ENCODE data around the gene FBXO2. TPM values are rescaled to one million over a fixed set of nuclear protein-coding genes. Genes with fewer than 3 reads are reported as not detected.

FBXO2 gene
- total RNA-seq, 4 donors from 2014 or later: 1.7 to 7.4 (median 2.8) TPM

GRCh38 chr1:11700601-11701467 is 46.6 kb upstream of the FBXO2 start:
- Histone ChIP-seq H3K36me3 (no peaks in the 10 kb centered on the region), H3K9me3 (no peaks in the 10 kb centered on the region), H3K27me3 (no peaks in the 10 kb centered on the region), H3K4me3 (no peak overlapping the region), H3K4me1 (no peaks in the 10 kb centered on the region), H3K27ac (no peak overlapping the region)
- no peak for TF ChIP-seq POLR2A (IDR thresholded peaks at IDR 0.05)
- no peak for TF ChIP-seq CTCF (IDR thresholded peaks at IDR 0.05)
- no peak for DNase-seq

GRCh38 chr1:11697893-11698210 is 43.6 kb upstream of the FBXO2 start:
- Histone ChIP-seq H3K27ac (no peak overlapping the region), H3K4me3 (no peak overlapping the region), H3K36me3 (no peaks in the 10 kb centered on the region), H3K4me1 (peaks cover 0 to 2% (median 0%) of the 10 kb centered on the region in 4 donors), H3K9me3 (no peaks in the 10 kb centered on the region), H3K27me3 (no peaks in the 10 kb centered on the region)
- TF ChIP-seq CTCF (IDR thresholded peaks at IDR 0.05) (no peak), POLR2A (IDR thresholded peaks at IDR 0.05) (no peak)
- no peak for DNase-seq

- Histone ChIP-seq H3K4me1 (peaks cover 0 to 7% (median 0%) of the 10 kb centered on the region in 4 donors), H3K27ac (no peak overlapping the region), H3K9me3 (no peaks in the 10 kb centered on the region), H3K36me3 (no peaks in the 10 kb centered on the region), H3K4me3 (no peak overlapping the region), H3K27me3 (peaks cover 0 to 1% of the 10 kb centered on the region in 2 donors)
- DNase-seq: no peak
- TF ChIP-seq CTCF (IDR thresholded peaks at IDR 0.05) (no peak), POLR2A (IDR thresholded peaks at IDR 0.05) (no peak)
Observed at GRCh38 chr1:11697188-11697892, 43.1 kb upstream of the FBXO2 start.

GRCh38 chr1:11695861-11696260 is 41.6 kb upstream of the FBXO2 start:
- no peak for TF ChIP-seq POLR2A (IDR thresholded peaks at IDR 0.05)
- TF ChIP-seq CTCF (IDR thresholded peaks at IDR 0.05): no peak
- no peaks in the 10 kb centered on the region for H3K9me3 ChIP-seq
- no peaks in the 10 kb centered on the region for H3K36me3 ChIP-seq
- H3K4me3 ChIP-seq: no peak overlapping the region
- H3K4me1 ChIP-seq: peaks cover 0 to 22% (median 5%) of the 10 kb centered on the region in 4 donors
- no peak overlapping the region for H3K27ac ChIP-seq
- peaks cover 0 to 15% of the 10 kb centered on the region in 2 donors for H3K27me3 ChIP-seq
- no peak for DNase-seq

- H3K36me3 ChIP-seq: no peaks in the 10 kb centered on the region
- no peak overlapping the region for H3K4me3 ChIP-seq
- H3K27ac ChIP-seq: no peak overlapping the region
- H3K27me3 ChIP-seq: peaks cover 0 to 21% of the 10 kb centered on the region in 2 donors
- DNase-seq: no peak
- peaks cover 0 to 28% (median 8%) of the 10 kb centered on the region in 4 donors for H3K4me1 ChIP-seq
- no peak for TF ChIP-seq POLR2A (IDR thresholded peaks at IDR 0.05)
- TF ChIP-seq CTCF (IDR thresholded peaks at IDR 0.05): no peak
- no peaks in the 10 kb centered on the region for H3K9me3 ChIP-seq
Observed at GRCh38 chr1:11693917-11694316, 39.7 kb upstream of the FBXO2 start.

Measured in Peyer's patch (tissue), 4 donors.